NB4 (cell line): Measurements from ENCODE around the gene KDM4E.
"Not testable (repeated sequence)": the region's sequence is repeated elsewhere in the genome, so short reads cannot be mapped to it uniquely, and the experiment has no call there.

Experiments used
- DNase-seq: peaks from one replicate; pipeline ENCODE4 v3.0.0; 2010; ENCODE audit warnings: low read depth
- H3K4me3 ChIP-seq: one replicate; pipeline ENCODE4 v1.5.1; 2011; ENCODE audit warnings: mild to moderate bottlenecking, low read depth, low read length, moderate library complexity
- MAX ChIP-seq: IDR thresholded peaks from 2 replicates; pipeline ENCODE4 v1.6.1; 2011; ENCODE audit warnings: low read depth, low read length
- MYC ChIP-seq: IDR thresholded peaks from 2 replicates; pipeline ENCODE4 v1.6.1; 2011; ENCODE audit warnings: low read depth, low read length
- POLR2A ChIP-seq: IDR thresholded peaks from 2 replicates; pipeline ENCODE4 v1.6.1; 2011; ENCODE audit warnings: mild to moderate bottlenecking; ENCODE audit not compliant: insufficient read length; ENCODE audit errors: extremely low read depth
- TF ChIP-seq, protein P1 (sequence below): IDR thresholded peaks from one replicate; pipeline ENCODE4 v1.5.1; 2012; ENCODE audit warnings: low read depth, low read length

The KDM4E gene

GRCh38 chr11:94998285-94998684, 26.8 kb upstream of the KDM4E start:
- no peak overlapping the region for H3K4me3 ChIP-seq
- no peak for TF ChIP-seq MAX
- TF ChIP-seq POLR2A = no peak
- TF ChIP-seq, protein P1, sequence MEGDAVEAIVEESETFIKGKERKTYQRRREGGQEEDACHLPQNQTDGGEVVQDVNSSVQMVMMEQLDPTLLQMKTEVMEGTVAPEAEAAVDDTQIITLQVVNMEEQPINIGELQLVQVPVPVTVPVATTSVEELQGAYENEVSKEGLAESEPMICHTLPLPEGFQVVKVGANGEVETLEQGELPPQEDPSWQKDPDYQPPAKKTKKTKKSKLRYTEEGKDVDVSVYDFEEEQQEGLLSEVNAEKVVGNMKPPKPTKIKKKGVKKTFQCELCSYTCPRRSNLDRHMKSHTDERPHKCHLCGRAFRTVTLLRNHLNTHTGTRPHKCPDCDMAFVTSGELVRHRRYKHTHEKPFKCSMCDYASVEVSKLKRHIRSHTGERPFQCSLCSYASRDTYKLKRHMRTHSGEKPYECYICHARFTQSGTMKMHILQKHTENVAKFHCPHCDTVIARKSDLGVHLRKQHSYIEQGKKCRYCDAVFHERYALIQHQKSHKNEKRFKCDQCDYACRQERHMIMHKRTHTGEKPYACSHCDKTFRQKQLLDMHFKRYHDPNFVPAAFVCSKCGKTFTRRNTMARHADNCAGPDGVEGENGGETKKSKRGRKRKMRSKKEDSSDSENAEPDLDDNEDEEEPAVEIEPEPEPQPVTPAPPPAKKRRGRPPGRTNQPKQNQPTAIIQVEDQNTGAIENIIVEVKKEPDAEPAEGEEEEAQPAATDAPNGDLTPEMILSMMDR = no peak
- TF ChIP-seq MYC = no peak
- no peak for DNase-seq

GRCh38 chr11:95003716-95004115, 21.3 kb upstream of the KDM4E start:
- H3K4me3 ChIP-seq = no peak overlapping the region
- no peak for DNase-seq
- TF ChIP-seq POLR2A (no peak), MAX (no peak), MYC (no peak)
- TF ChIP-seq, protein P1 = no peak

DNA sequence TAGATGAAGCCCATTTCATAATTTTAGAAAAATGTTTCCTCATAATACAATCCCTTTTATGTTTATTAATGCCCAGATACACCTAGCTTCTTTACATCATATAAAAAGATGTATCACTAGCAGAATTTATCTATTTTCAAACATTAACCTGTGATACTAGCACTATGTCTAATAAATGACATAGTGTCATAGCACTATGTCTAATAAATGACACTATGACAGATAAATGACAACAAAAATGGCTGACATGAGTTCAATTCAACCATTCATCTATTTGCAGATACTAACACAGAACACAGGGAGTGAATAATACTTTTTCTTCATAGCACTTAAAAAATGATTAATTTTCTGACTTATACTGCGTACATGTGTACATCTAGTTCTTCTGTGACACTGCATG, 19.4 kb upstream of the KDM4E start:
- TF ChIP-seq, protein P1 = no peak
- DNase-seq = no peak
- H3K4me3 ChIP-seq = no peak overlapping the region

DNA sequence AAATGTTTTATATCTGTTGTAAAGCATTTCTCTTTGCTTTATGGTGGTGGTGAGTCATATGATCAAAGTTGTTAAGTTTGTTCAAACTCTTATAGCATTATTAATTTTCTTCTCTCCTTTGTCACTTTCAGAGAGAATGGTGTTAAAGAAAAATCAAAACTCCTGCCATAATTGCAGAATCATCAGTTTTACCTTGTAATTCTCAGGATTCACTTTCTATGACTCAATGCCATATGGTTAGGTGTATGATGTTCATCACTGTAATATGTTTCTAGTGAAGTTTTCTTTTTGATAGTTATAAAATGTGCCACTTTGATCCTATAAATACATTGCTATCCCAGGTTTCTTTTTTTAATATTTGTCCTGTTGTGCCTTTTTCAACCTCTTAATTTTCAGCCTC, 13.7 kb upstream of the KDM4E start:
- TF ChIP-seq MAX (no peak), MYC (no peak), POLR2A (no peak)
- TF ChIP-seq, protein P1 = no peak
- no peak overlapping the region for H3K4me3 ChIP-seq
- no peak for DNase-seq

DNA sequence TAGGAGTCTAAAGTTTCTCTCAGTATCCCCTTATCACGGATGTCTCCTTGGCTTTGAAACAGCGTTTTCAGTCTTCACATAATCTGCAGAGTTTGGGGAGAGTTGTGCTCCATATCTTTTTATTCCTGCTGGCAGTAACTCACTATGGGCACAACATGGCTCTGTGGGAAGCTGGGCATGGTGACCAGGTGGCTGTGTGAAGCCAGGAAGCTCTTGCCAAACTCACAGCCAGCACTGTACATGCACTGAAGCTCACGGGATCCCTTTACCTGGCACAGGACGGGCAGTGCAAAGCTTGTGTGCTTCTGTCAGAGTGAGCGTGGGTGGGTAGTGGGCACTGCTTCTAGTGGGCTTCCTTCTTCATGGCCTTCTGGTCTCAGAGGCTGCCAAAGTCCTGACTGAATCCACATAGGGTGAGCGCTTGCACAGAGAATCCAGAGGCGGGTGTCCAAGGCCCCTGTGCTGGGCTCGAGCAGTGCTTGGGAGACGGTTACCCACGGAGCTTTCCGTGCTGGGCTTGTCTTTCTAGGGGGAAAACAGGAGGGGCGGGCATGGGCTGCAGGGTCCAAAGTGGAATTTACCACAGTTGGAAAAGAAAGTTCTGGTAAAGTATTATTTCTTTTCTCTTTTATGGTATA, 10.8 kb upstream of the KDM4E start:
- TF ChIP-seq, protein P1 = no peak
- no peak for TF ChIP-seq MAX
- no peak for TF ChIP-seq MYC
- TF ChIP-seq POLR2A = no peak
- H3K4me3 ChIP-seq = no peak overlapping the region
- no peak for DNase-seq

- DNase-seq = no peak
- no peak for TF ChIP-seq MAX
- TF ChIP-seq, protein P1 = no peak
- no peak overlapping the region for H3K4me3 ChIP-seq
Observed at GRCh38 chr11:95016139-95016538, 8.9 kb upstream of the KDM4E start.

GRCh38 chr11:95021468-95021867, 3.6 kb upstream of the KDM4E start:
- DNase-seq = not testable (repeated sequence)

DNA sequence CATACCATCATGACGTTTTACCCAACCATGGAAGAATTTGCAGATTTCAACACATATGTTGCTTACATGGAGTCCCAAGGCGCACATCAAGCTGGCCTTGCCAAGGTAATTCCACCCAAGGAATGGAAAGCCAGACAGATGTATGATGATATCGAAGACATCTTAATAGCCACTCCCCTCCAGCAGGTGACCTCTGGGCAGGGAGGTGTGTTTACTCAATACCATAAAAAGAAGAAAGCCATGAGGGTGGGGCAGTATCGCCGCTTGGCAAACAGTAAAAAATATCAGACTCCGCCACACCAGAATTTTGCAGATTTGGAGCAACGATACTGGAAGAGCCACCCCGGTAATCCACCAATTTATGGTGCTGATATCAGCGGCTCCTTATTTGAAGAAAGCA, 536 bp downstream of the KDM4E start:
- not testable (repeated sequence) for H3K4me3 ChIP-seq, DNase-seq

More at GRCh38 chr11:95021468-95021867, 3.6 kb upstream of the KDM4E start:
- not testable (repeated sequence) for H3K4me3 ChIP-seq
